HG03520 (cell line): ENCODE measurements around the gene SLC39A10.
"Not testable (repeated sequence)": the region's sequence is repeated elsewhere in the genome, so short reads cannot be mapped to it uniquely, and the experiment has no call there.

Experiments
- ATAC-seq: cut with Tn5 transposase; IDR thresholded peaks from one replicate; pipeline ENCODE4 v1.9.1; 2021; ENCODE audit warnings: mild to moderate bottlenecking, moderate library complexity; ENCODE audit not compliant: unreplicated experiment

Gene SLC39A10

GRCh38 chr2:195671563-195671962 is 14.5 kb downstream of the SLC39A10 start:
- no peak for ATAC-seq

DNA sequence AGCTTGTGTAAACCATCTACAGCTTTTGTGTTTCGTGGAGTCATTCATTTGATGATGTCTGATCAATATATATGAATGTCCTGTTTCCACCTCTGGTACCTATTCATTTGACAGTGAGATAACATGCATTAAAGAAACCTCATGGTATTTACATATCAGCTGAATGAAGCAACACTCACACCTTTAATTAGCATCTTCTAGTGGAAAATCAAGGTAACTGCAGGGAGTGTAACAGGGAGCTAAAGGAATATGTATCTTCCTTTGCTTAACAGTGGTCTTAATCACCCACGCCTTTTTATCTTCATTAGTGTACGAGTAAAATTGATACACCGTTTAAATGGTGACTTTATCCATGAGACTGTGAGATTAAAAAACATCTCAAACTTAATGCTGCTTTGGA is 15.6 kb downstream of the SLC39A10 start:
- no peak for ATAC-seq

DNA sequence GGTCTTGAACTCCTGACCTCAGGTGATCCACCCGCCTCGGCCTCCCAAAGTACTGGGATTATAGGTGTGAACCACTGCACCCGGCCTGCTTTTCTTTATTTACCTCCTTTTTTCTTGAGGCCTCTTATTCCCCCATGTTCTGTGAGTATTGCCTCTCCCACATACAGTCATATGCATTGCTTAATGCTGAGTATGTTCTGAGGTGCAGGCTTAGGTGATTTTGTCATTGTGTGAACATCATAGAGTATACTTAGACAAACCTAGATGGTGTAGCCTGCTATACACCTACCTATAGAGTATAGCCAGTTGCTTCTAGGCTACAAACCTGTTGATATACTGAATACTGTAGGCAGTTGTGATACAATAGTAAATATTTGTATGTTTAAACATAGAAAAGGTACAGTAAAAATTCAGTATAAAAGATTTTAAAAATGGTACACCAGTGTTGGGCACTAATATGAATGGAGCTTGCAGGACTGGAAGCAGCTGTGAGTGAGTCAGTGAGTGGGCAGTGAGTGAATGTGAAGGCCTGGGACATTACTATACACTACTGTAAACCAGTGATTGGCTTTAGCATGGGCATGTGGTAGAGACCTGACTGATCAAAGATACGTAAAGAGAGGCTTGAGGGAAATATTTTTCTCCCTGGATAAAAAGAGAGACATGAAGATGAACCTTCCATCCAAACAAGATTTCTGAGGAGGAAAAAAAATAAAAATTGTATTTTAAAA is 17.6 kb downstream of the SLC39A10 start:
- ATAC-seq, result no peak

DNA sequence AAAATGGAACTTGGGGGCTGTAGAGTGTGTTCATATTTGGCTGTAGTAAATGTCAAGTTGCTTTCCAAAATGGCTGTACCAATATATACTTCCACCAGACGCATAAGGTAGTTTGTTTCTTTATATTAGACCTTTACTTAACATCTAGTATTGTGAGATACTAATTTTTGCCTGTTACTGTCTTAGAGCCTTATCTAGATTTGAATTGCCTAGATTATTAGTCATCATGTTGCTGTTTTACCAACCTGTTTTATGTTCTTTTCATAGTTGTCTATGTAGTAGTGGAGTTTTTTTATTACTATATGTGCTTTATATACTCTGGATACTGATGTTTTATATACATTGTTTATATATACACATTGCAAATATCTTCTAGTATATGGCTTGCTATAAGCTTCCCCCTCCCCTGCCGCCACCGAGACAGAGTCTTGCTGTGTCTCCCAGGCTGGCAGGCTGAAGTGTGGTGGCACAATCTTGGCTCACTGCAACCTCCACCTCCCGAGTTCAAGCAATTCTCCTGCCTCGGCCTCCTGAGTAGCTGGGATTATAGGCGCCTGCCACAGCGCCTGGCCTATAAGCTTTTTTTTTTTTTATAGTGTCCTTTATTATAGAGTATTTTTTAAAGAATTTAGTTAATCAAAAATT is 18.9 kb downstream of the SLC39A10 start:
- no peak for ATAC-seq

GRCh38 chr2:195677290-195677689 is 20.3 kb downstream of the SLC39A10 start:
- no peak for ATAC-seq

DNA sequence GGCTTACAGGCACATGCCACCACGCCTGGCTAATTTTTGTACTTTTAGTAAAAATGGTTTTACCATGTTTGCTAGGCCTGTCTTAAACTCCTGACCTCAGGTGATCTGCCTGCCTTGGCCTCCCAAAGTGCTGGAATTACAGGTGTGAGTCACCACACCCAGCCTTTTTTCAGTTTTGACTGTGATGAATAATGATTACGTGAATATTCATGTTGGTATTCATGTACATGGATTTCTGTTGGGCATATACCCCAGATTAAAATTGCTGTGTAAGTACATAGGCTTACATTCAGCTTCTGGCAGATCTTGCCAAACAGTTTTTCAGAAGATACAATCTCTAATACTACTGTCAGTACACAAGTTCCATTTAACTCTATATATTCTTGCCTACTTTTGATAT is 20.9 kb downstream of the SLC39A10 start:
- ATAC-seq, result no peak

DNA sequence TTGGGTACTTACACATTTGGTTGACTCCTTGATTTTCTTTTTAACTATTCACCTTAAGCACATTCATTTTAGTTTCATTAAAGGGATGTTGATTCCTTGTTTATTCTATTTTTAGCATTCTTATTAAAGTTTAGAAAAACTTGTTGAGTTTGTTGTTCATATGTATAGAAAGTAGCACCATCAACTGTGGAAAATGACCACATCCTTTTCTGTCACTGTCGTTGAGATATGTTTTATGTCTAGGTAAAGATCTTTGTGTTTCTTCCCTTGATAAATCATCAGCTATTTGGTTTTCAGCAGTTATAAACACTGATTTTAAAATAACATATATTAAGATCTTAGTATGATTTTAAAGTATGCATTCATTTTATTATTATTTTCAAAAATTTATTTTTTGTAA is 25.1 kb downstream of the SLC39A10 start:
- ATAC-seq, result no peak

DNA sequence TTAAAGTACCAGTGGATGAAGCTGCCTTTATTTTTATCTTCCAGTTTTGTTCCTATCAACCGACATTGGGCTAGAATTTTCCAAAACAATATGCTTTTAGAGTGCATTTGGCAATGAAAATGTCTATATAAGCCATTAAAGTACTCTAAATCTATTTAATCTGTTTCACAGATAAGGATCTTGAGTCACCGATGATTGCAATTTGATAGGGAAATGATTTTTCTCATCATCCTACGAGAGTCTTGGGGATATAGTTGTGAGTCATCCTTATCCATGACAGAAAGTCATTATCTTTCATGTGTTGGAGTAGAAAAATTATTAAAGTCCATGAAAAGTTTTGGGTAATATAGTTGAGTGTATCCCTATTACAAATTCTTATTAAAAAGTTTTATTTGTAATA is 26.1 kb downstream of the SLC39A10 start:
- no peak for ATAC-seq

DNA sequence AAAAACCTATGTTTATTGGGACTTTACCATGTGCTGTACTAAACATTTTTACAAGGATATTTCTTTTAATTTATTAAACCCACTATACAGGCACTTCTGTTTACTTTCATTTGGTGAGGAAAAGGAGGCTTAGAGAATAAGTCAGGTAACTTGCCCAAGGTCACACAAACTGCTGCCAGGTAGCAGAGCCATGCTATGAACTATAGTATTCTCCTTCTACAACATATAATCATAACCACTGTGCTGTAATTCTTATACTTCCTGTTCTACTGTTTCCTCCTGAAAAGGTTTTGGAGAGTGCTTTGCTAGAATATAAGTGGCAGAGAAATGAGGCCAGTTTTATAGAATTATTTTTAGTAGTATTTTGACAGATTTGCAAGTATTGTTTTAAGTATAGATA is 29.5 kb downstream of the SLC39A10 start:
- no peak for ATAC-seq

- no peak for ATAC-seq
These were observed 30.5 kb downstream of the SLC39A10 start for GRCh38 chr2:195687320-195688086.

- not testable (repeated sequence) for ATAC-seq
These were observed 35.5 kb downstream of the SLC39A10 start for GRCh38 chr2:195692531-195692930.

GRCh38 chr2:195694553-195694952 is 37.5 kb downstream of the SLC39A10 start:
- ATAC-seq, result no peak

DNA sequence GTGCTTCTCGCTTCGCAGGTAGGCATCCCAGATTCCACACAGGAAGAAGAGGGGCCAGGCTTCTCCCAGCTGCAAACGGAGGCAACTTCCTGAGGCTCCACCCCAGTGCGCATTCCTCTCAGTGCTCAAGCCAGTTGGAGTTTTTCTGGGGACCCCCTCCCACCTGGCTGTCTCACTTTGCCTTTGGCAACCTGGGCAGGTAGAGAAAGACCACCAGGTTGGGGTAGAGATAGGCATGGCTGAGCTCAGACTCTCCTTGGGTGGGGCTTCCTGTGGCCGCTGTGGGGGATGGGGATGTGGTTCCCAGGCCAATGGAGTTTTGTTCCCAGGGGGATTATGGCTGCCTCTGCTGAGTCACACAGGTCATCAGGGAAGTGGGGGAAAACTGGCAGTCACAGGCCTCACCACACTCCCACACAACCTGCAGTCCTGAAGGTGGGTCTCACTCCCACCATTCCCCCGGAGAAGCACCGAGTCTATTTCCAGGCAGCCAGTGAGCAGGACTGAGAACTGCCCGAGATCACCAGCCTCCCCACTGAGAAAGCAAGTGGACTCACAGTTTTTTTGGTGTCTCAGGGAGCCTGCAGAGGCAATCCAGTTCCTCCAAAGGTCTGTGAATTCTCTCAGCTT is 38.1 kb downstream of the SLC39A10 start:
- ATAC-seq, result no peak

- ATAC-seq, result no peak
These were observed 39.0 kb downstream of the SLC39A10 start for GRCh38 chr2:195696012-195696411.

GRCh38 chr2:195697681-195698220 is 40.7 kb downstream of the SLC39A10 start:
- no peak for ATAC-seq

GRCh38 chr2:195700480-195700879 is 43.5 kb downstream of the SLC39A10 start:
- no peak for ATAC-seq

- no peak for ATAC-seq
These were observed 49.3 kb downstream of the SLC39A10 start for GRCh38 chr2:195706161-195706900.

DNA sequence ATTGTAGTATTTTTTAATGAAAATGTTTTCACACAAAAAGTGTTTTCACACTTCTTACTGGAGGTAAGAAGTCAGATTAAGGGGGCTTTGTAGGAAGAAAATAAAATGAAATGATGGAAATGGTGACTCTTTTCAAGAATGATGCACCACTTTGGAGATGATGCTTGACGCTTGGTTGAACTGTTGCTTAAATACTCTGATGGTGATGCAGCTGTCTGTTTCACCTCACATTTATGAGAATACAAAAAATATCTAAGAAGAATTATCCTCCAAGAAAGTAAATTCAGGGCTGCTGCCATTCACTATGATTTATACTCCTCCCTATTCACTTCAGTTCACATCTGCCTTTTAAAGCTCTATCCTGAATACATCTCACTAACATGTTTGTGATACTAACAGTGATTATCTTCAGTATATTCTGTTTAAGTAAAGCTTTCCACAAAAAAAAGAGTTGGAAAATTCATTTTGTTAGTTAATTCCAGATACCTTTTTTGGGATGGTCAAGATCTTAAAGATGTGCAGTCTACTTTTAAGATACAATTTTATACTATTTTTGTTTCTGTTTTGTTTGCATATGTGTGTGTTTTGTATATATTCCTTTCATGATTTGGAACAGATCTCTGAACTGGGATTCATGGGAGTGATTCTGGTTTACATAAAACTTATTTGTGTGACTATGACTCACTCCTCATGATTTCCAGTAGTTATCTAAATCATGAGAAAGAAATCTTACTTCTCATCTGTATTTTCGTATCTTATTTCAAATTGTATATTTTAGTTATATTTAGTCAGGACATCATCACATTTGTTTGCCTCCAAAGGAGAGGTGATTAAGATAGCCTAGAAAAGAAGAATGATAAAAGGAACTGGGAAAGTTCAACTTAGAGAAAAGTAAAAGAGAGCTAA is 53.1 kb downstream of the SLC39A10 start:
- no peak for ATAC-seq

DNA sequence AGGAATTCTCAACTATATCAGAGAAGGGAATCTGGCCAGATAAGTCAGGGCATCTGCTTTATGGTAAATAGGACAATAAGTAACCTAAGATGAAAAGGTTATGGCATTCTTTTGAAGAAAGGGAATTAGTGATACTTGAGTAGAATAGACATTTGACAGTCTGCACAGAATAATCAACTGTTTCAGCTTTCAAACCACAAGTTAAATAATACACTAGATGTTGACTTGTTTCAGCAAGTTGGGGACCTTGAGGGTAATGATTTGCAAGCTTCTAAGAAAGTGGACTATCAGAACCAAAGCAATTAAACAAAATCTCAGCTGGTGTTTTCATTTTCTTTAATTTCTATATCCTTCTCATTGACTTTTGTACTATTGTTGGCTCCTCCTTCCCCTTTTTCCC is 54.5 kb downstream of the SLC39A10 start:
- ATAC-seq, result no peak
